ENCODE results near the gene PLPPR5.

DNA sequence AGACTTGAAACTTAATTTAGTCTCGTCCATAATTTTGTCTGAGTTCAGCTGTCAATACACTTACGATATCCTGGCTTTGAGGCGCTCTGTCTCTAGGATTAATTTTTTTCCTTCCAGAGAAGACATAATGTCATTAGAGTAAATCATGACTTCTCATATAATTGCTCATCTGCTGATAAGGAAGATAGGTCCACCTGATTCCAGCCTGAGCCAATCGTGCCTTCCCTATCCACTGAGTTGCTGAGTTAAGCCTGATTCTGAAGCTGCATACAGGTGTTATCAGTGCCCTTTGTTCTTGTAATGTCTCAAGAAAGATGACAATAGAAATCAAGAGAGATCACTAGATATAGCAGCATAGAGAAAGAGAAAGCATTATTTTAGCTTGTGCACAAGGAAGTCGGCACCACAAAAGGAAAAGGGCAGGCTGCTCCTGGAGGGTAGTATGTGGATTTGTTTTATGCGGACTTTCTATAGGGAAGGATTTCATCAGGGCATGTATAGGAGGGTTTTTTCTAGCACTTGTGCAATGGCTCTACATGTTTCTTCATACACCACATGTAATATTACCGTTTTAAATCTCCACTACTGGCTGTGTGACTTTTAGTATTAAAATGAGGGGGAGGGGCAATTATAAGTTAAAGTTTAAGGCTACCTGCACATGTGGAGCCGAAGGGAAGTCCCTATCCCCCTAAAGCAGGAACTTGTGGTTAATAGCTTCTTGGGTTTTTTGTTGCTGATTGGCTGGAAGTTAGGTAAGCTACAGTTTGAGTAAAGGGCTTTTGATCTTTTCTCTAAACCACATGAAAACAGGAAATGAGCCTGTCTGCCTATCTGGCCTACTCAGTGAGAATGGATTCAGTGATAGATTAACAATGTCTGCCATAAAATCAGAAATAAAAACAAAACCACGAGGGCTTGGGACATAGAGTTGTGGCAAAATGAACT lies 133.4 kb downstream of the PLPPR5 start:
- TF ChIP-seq, protein P1, sequence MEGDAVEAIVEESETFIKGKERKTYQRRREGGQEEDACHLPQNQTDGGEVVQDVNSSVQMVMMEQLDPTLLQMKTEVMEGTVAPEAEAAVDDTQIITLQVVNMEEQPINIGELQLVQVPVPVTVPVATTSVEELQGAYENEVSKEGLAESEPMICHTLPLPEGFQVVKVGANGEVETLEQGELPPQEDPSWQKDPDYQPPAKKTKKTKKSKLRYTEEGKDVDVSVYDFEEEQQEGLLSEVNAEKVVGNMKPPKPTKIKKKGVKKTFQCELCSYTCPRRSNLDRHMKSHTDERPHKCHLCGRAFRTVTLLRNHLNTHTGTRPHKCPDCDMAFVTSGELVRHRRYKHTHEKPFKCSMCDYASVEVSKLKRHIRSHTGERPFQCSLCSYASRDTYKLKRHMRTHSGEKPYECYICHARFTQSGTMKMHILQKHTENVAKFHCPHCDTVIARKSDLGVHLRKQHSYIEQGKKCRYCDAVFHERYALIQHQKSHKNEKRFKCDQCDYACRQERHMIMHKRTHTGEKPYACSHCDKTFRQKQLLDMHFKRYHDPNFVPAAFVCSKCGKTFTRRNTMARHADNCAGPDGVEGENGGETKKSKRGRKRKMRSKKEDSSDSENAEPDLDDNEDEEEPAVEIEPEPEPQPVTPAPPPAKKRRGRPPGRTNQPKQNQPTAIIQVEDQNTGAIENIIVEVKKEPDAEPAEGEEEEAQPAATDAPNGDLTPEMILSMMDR (IDR thresholded peaks at IDR 0.05; ENCODE audit: control extremely low read depth in 1 of 3, insufficient read depth in 1 of 3, low read depth in 1 of 3, low read length in 3 of 3): no peak
- no peak for TF ChIP-seq EP300 (IDR thresholded peaks at IDR 0.05; ENCODE audit: borderline replicate concordance in 1 of 2, low read depth in 2 of 2, low read length in 2 of 2)
- no peak for TF ChIP-seq EZH2 (IDR thresholded peaks at IDR 0.05; ENCODE audit: low read depth, low read length, severe bottlenecking)
- no peak for TF ChIP-seq ATF2 (IDR thresholded peaks at IDR 0.05; ENCODE audit: low read length)
- no peak for TF ChIP-seq NRF1 (IDR thresholded peaks at IDR 0.05; ENCODE audit: low read depth, low read length)
- no peak for TF ChIP-seq RAD21 (IDR thresholded peaks at IDR 0.05 in 1 of 2, conservative IDR thresholded peaks at IDR 0.05 in 1 of 2; ENCODE audit: low read depth in 2 of 2, low read length in 2 of 2)
- no peak for TF ChIP-seq CHD2 (IDR thresholded peaks at IDR 0.05; ENCODE audit: low read length)
- TF ChIP-seq TCF12 (IDR thresholded peaks at IDR 0.05; ENCODE audit: low read depth, low read length): no peak
- no peak for TF ChIP-seq JUND (IDR thresholded peaks at IDR 0.05; ENCODE audit: low read length)
- TF ChIP-seq BRCA1 (IDR thresholded peaks at IDR 0.05; ENCODE audit: low read depth, low read length): no peak
